ENCODE data around the gene SDK1. TPM values are rescaled to one million over a fixed set of nuclear protein-coding genes. Genes with fewer than 3 reads are reported as not detected.

Gene SDK1
- total RNA-seq, 1 experiment from 2014 or later, result 6.0 TPM

GRCh38 chr7:3585826-3586225, 284.8 kb downstream of the SDK1 start:
- Histone ChIP-seq H3K9me3 (replicated peaks) (no peaks in the 10 kb centered on the region), H3K4me3 (no peak overlapping the region), H3K36me3 (no peaks in the 10 kb centered on the region), H3K4me1 (no peaks in the 10 kb centered on the region), H3K27me3 (no peaks in the 10 kb centered on the region), H3K27ac (no peak overlapping the region)
- no peak for DNase-seq

- Histone ChIP-seq H3K36me3 (no peaks in the 10 kb centered on the region), H3K4me1 (no peaks in the 10 kb centered on the region), H3K27me3 (no peaks in the 10 kb centered on the region), H3K4me3 (no peak overlapping the region), H3K27ac (no peak overlapping the region), H3K9me3 (replicated peaks) (no peaks in the 10 kb centered on the region)
- DNase-seq, result no peak
These were observed 287.3 kb downstream of the SDK1 start for GRCh38 chr7:3588341-3588740.

GRCh38 chr7:3589752-3590151, 288.7 kb downstream of the SDK1 start:
- Histone ChIP-seq H3K9me3 (replicated peaks) (no peaks in the 10 kb centered on the region), H3K27ac (no peak overlapping the region), H3K27me3 (no peaks in the 10 kb centered on the region), H3K4me3 (no peak overlapping the region), H3K4me1 (no peaks in the 10 kb centered on the region), H3K36me3 (no peaks in the 10 kb centered on the region)
- DNase-seq, result no peak

- no peaks in the 10 kb centered on the region for H3K9me3 ChIP-seq (replicated peaks)
- DNase-seq, result no peak
- no peak overlapping the region for H3K4me3 ChIP-seq
- H3K27me3 ChIP-seq, result no peaks in the 10 kb centered on the region
- H3K36me3 ChIP-seq, result no peaks in the 10 kb centered on the region
- H3K27ac ChIP-seq, result no peak overlapping the region
- no peaks in the 10 kb centered on the region for H3K4me1 ChIP-seq
These were observed 290.2 kb downstream of the SDK1 start for GRCh38 chr7:3591219-3591618.

- no peaks in the 10 kb centered on the region for H3K4me1 ChIP-seq
- no peak overlapping the region for H3K27ac ChIP-seq
- no peaks in the 10 kb centered on the region for H3K36me3 ChIP-seq
These were observed 290.9 kb downstream of the SDK1 start for GRCh38 chr7:3591944-3592343.

DNA sequence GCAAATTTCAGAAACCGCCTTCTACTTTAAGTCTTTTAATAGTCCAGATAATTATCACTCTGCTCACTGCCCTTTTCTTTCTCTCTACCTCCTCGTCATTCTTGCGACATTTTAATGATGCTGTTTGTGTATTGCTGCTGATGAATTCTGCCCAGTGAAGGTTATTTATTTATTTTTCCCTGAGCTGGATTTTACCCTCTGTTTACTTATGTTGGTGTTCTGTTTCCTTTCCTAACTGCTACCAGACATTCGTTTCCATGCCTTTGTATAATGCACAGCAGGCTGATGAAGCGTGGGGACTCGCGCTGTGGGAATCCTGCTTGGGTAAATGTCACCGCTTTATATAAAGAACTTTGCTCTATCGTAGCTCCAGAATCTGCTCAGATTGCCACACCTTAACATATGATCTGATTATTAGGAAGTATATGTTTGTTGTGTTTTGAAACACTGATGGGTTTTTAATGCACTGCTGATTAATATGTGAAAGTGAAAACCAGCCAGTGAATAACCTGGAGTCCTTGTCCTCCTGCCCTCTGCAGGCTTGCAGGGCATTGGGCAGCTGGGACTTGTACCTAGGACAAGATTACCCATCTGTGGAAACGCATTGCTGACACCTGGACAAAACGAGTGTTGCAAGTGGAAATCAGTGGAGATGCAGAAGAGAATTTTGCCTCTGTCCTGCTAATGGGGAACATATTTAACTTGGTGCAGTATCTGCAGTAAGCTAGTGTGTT, 291.5 kb downstream of the SDK1 start:
- H3K36me3 ChIP-seq, result no peaks in the 10 kb centered on the region
- no peak overlapping the region for H3K4me3 ChIP-seq
- H3K9me3 ChIP-seq (replicated peaks), result no peaks in the 10 kb centered on the region
- no peaks in the 10 kb centered on the region for H3K4me1 ChIP-seq
- DNase-seq, result no peak
- no peak overlapping the region for H3K27ac ChIP-seq
- H3K27me3 ChIP-seq, result no peaks in the 10 kb centered on the region

More at GRCh38 chr7:3591944-3592343, 290.9 kb downstream of the SDK1 start:
- DNase-seq, result no peak
- Histone ChIP-seq H3K9me3 (replicated peaks) (no peaks in the 10 kb centered on the region), H3K27me3 (no peaks in the 10 kb centered on the region), H3K4me3 (no peak overlapping the region)

GRCh38 chr7:3594901-3595300, 293.8 kb downstream of the SDK1 start:
- H3K27me3 ChIP-seq, result no peaks in the 10 kb centered on the region
- no peak overlapping the region for H3K27ac ChIP-seq
- no peaks in the 10 kb centered on the region for H3K36me3 ChIP-seq
- no peak overlapping the region for H3K4me3 ChIP-seq
- no peak for DNase-seq
- H3K4me1 ChIP-seq, result 0 out of 2 replicates have a peak, but pooled peaks cover 2% of the 10 kb centered on the region
- no peaks in the 10 kb centered on the region for H3K9me3 ChIP-seq (replicated peaks)

DNA sequence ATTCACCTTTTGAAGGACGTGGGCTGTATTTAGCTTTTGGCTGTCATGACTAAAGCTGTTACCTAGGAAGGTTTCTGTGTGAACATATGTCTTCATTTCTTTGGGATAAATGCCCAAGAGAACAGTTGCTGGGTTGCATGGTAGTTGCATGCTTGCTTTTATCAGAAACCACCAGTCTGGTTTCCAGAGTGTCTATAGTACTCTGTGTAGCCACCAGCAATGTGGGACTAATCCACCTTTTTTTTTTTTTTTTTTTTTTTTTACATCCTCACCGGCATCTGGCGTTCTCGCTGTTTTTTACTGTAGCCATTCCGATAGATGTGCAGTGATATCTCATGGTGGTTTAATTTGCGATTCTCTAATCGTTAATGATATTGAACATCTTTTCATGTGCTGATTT, 297.8 kb downstream of the SDK1 start:
- Histone ChIP-seq H3K36me3 (no peaks in the 10 kb centered on the region), H3K9me3 (replicated peaks) (no peaks in the 10 kb centered on the region), H3K27me3 (no peaks in the 10 kb centered on the region), H3K4me3 (no peak overlapping the region), H3K27ac (no peak overlapping the region), H3K4me1 (0 out of 2 replicates have a peak, but pooled peaks cover 2% of the 10 kb centered on the region)
- peak in 1 of 2 experiments; percentile 19 for DNase-seq

- no peak overlapping the region for H3K4me3 ChIP-seq
- H3K27me3 ChIP-seq, result no peaks in the 10 kb centered on the region
- no peaks in the 10 kb centered on the region for H3K4me1 ChIP-seq
- no peak for DNase-seq
- H3K9me3 ChIP-seq (replicated peaks), result no peaks in the 10 kb centered on the region
- no peaks in the 10 kb centered on the region for H3K36me3 ChIP-seq
- no peak overlapping the region for H3K27ac ChIP-seq
These were observed 304.2 kb downstream of the SDK1 start for GRCh38 chr7:3605222-3605621.

DNA sequence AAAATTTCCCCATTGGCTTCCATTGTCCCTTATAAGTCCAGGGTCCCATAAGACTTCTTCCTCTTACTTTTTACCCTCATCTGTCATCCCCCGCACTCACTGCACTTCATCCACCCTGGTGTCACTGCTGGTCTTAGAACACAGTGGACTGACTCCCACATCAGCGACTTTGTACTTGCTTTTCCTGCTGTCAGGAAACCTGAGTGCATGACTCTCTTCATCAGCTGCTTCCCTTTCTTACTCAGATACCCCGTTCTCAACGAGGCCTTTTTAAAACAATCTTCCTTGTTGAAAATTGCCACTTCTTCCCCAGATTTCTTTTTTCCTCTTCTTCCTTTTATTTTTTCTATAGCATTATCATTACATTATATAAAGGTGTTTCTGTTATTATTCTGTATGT, 305.4 kb downstream of the SDK1 start:
- no peaks in the 10 kb centered on the region for H3K36me3 ChIP-seq
- H3K9me3 ChIP-seq (replicated peaks), result no peaks in the 10 kb centered on the region
- no peaks in the 10 kb centered on the region for H3K4me1 ChIP-seq
- DNase-seq, result no peak
- H3K27ac ChIP-seq, result no peak overlapping the region
- no peak overlapping the region for H3K4me3 ChIP-seq
- no peaks in the 10 kb centered on the region for H3K27me3 ChIP-seq

- no peak overlapping the region for H3K27ac ChIP-seq
- H3K36me3 ChIP-seq, result no peaks in the 10 kb centered on the region
These were observed 306.8 kb downstream of the SDK1 start for GRCh38 chr7:3607847-3608246.

DNA sequence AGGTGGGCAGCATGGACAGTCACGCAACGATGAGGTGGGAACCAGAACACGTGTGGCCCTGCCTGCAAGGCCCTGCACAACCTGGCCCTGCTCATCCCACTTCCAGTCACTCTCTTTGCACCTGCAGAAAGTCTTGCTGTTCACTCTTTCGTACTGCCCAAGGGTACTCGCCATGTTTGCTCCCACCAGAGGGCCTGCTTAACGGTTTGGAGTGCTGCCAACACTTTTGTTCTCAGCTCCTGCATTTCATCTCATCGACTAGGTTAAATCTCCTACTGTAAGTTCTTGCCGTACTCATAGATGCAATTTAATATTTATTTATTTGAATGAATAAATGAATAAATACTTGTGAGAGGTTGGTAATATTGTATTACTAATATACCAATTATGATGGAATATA, 315.3 kb downstream of the SDK1 start:
- H3K27me3 ChIP-seq, result no peaks in the 10 kb centered on the region
- no peaks in the 10 kb centered on the region for H3K9me3 ChIP-seq (replicated peaks)
- peak in 1 of 2 experiments; percentile 19 for DNase-seq
- no peak overlapping the region for H3K4me3 ChIP-seq
- H3K27ac ChIP-seq, result no peak overlapping the region
- no peaks in the 10 kb centered on the region for H3K36me3 ChIP-seq
- H3K4me1 ChIP-seq, result no peaks in the 10 kb centered on the region

More at GRCh38 chr7:3607847-3608246, 306.8 kb downstream of the SDK1 start:
- Histone ChIP-seq H3K4me3 (no peak overlapping the region), H3K4me1 (no peaks in the 10 kb centered on the region), H3K27me3 (no peaks in the 10 kb centered on the region), H3K9me3 (replicated peaks) (no peaks in the 10 kb centered on the region)
- DNase-seq, result no peak

GRCh38 chr7:3630081-3630480, 329.0 kb downstream of the SDK1 start:
- H3K36me3 ChIP-seq, result no peaks in the 10 kb centered on the region
- H3K27ac ChIP-seq, result no peak overlapping the region
- no peak for DNase-seq
- H3K9me3 ChIP-seq (replicated peaks), result peaks cover 7% of the 10 kb centered on the region; the same call in 1 of the 2 replicates
- no peaks in the 10 kb centered on the region for H3K4me1 ChIP-seq
- no peaks in the 10 kb centered on the region for H3K27me3 ChIP-seq
- no peak overlapping the region for H3K4me3 ChIP-seq

DNA sequence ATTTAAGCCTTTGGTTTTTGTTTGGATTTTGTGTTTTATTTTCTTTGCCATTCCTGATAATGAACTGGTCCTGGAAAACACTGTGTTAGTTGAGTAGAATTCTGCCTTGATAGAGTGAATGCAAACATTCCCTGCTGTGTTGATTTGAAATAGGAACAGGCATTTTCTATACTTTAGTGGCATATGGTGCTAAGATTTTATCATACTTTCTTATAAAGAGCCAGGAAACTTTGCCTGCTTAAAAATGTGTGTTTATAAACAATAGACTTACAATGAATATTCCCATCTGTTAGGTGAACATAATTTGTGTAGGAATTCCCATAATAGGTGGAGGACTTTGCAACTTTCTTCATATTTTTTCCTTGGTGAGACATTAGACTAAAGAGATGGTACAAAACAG, 333.3 kb downstream of the SDK1 start:
- DNase-seq, result no peak
- H3K4me3 ChIP-seq, result no peak overlapping the region
- peaks cover 7% of the 10 kb centered on the region; the same call in 1 of the 2 replicates for H3K9me3 ChIP-seq (replicated peaks)
- H3K27ac ChIP-seq, result no peak overlapping the region
- no peaks in the 10 kb centered on the region for H3K27me3 ChIP-seq
- H3K4me1 ChIP-seq, result no peaks in the 10 kb centered on the region
- no peaks in the 10 kb centered on the region for H3K36me3 ChIP-seq

DNA sequence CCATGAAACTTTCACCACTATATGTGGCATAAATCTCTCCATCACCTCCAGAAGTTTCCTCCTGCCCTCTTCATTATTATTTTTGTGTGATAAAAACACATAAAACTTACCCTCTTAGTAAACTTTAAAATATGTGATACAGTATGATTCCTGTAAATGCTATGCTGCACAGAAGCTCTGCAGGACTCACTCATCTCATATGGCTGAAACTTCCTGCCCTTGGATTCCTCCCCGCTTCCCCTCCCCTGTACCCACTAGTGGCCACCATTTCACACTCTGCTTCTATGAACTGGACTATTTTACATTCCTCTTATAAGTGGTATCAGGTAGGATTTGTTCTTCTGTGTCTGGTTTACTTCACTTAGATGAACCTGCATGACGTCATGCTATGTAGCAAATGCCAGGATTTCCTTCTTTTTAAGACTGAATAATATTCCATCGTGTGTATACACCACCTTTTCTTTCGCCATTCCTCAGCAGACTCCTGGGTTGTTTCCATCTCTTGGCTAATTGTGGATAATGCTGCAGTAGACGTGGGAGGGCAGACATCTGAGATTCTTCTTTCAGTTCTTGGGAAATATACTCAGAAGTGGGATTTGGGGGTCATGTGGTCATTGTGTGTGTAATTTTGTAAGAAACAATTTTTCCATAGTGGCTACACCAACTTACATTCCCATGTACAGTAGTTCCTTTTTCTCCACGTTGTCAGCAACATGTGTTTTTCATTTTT, 335.2 kb downstream of the SDK1 start:
- no peaks in the 10 kb centered on the region for H3K27me3 ChIP-seq
- no peak overlapping the region for H3K4me3 ChIP-seq
- no peaks in the 10 kb centered on the region for H3K36me3 ChIP-seq
- no peak overlapping the region for H3K27ac ChIP-seq
- DNase-seq, result no peak
- H3K9me3 ChIP-seq (replicated peaks), result no peaks in the 10 kb centered on the region
- no peaks in the 10 kb centered on the region for H3K4me1 ChIP-seq

Data from SJCRH30 (cell line).